Loucy (cell line): ENCODE measurements around the gene EPX.

ENCODE experiments used
- EZH2phosphoT487 ChIP-seq: fragments of 200-600 bp; IDR thresholded peaks from 2 replicates; pipeline ENCODE4 v1.6.1; 2018; ENCODE audit warnings: antibody characterized with exemption, mild to moderate bottlenecking, moderate library complexity, borderline replicate concordance
- TF ChIP-seq, protein P1 (sequence below): fragments of 200-600 bp; sonication (generic); conservative IDR thresholded peaks from 2 replicates; pipeline ENCODE4 v1.5.1; 2014; ENCODE audit warnings: mild to moderate bottlenecking, antibody characterized with exemption, low read length

DNA sequence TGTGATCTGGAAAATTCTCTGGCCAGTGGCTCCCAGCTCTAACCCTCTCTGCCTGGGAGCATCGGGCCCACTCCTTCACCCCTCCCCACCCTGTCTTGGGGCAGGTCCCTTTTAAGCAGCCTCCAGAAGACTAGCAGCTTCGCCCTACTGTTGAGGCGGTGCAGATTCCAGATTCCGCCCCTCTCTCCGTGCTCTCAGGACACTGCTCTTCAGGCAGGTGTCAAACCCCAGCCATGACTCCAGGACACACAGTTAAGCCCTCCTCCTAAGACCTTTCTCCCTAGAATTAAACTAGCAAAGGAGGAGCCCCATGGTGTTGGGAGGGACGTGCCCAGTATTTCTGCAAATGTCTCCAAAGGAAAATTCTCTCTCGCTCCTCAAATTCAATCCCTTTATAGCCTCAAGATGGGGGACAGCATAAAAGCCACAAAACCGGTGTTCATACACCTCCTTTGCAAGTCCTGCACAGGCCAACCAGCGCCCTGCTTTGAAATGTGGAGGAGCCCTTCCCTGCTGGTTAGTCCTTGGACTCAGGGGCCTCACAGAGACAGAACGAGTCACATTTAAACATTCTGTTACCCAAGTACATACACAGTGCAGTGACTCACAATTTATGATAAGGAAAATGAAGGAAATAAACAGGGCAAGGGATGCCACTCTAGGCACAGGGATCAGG lies 53.0 kb downstream of the EPX start:
- TF ChIP-seq, protein P1, sequence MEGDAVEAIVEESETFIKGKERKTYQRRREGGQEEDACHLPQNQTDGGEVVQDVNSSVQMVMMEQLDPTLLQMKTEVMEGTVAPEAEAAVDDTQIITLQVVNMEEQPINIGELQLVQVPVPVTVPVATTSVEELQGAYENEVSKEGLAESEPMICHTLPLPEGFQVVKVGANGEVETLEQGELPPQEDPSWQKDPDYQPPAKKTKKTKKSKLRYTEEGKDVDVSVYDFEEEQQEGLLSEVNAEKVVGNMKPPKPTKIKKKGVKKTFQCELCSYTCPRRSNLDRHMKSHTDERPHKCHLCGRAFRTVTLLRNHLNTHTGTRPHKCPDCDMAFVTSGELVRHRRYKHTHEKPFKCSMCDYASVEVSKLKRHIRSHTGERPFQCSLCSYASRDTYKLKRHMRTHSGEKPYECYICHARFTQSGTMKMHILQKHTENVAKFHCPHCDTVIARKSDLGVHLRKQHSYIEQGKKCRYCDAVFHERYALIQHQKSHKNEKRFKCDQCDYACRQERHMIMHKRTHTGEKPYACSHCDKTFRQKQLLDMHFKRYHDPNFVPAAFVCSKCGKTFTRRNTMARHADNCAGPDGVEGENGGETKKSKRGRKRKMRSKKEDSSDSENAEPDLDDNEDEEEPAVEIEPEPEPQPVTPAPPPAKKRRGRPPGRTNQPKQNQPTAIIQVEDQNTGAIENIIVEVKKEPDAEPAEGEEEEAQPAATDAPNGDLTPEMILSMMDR, result no peak
- TF ChIP-seq EZH2phosphoT487, result no peak
